Kidney (tissue), 14 donors: ENCODE measurements around the gene GPSM1. TPM values are rescaled to one million over a fixed set of nuclear protein-coding genes. Genes with fewer than 3 reads are reported as not detected.

ENCODE experiments used
- DNase-seq, 5 donors: peaks; one replicate each; pipeline ENCODE4 v3.0.0-alpha.2; 2013 to 2020
- FAIRE-seq: peaks from 2 replicates; lab custom pipeline; 2012; peaks lifted over from hg19 to GRCh38; lab: Jason Lieb, UNC
- H3K27ac ChIP-seq, 2 donors: one replicate each; pipeline ENCODE4 v1.7.0; 2013; ENCODE audit warnings: low read depth in 2 of 2, low read length in 2 of 2, inconsistent platforms in 1 of 2
- H3K27me3 ChIP-seq: one replicate; pipeline ENCODE4 v1.7.1; 2013; ENCODE audit warnings: low read length, inconsistent platforms; ENCODE audit not compliant: control insufficient read depth, insufficient read depth
- H3K36me3 ChIP-seq, 3 donors: one replicate each; pipeline versions ENCODE4 v1.7.0 to v1.7.1; 2013; ENCODE audit warnings: low read length in 3 of 3, control low read depth in 1 of 3, inconsistent platforms in 1 of 3; ENCODE audit not compliant: insufficient read depth in 3 of 3, control insufficient read depth in 2 of 3
- H3K4me1 ChIP-seq, 3 donors: one replicate each; pipeline versions ENCODE4 v1.7.0 to v1.7.1; 2013; ENCODE audit warnings: low read length in 3 of 3, inconsistent platforms in 1 of 3, low read depth in 1 of 3; ENCODE audit not compliant: control insufficient read depth in 2 of 3, insufficient read depth in 2 of 3
- H3K4me3 ChIP-seq, 3 donors: one replicate each; pipeline versions ENCODE4 v1.7.0 to v1.8.1; 2013; ENCODE audit warnings: low read length in 3 of 3, control low read depth in 1 of 3, inconsistent platforms in 1 of 3
- H3K9ac ChIP-seq, 3 donors: one replicate each; pipeline versions ENCODE4 v1.7.0 to v1.7.1; 2013; ENCODE audit warnings: low read length in 3 of 3, control low read depth in 1 of 3, inconsistent platforms in 1 of 3
- H3K9me3 ChIP-seq, 3 donors: one replicate each; pipeline versions ENCODE4 v1.7.0 to v1.7.1; 2013; ENCODE audit warnings: low read length in 3 of 3, control low read depth in 1 of 3, inconsistent platforms in 1 of 3; ENCODE audit not compliant: control insufficient read depth in 2 of 3, insufficient read depth in 1 of 3
- intact Hi-C: fragments of 100-400 bp; cut with DNase I; formaldehyde crosslinking; loops from one replicate; pipeline ENCODE4 v1.11.1; 2022
- polyA plus RNA-seq: library from polyadenylated mRNA; stranded (reverse); fragments of 350-450 nt; fragmentation: Illumina TruSeq; extraction: RNeasy Lipid Tissue Mini Kit (QIAGEN cat#74804); gene quantifications from one replicate; pipeline ENCODE4 v1.2.3, GENCODE V29; 2014; ENCODE audit warnings: low read depth, low replicate concordance; ENCODE audit not compliant: insufficient read depth
- total RNA-seq: library from RNA; stranded (reverse); fragmentation: NEBNext Ultra II Directional; extraction: Animal tissue kit (Norgen Biotek cat#: 25700); gene quantifications from one replicate; pipeline ENCODE4 v1.2.1, GENCODE V29; 2021
- TF ChIP-seq, protein P1 (sequence below): IDR thresholded peaks from 3 replicates; pipeline ENCODE4 v1.5.1; 2012; ENCODE audit warnings: mild to moderate bottlenecking, moderate library complexity, borderline replicate concordance; ENCODE audit not compliant: insufficient read depth; ENCODE audit errors: extremely low read depth
- donor health status: control.
- donor health status: control.
- donor health status: control.
- donor health status: control.
- donor health status: control.
- donor health status: DM: yes; HTN: yes; CAD: no.
- donor health status: Normal renal cell carcinoma (clear cell type).

GPSM1 gene
- total and polyA plus RNA-seq, 2 donors from 2014 or later = 11.6 to 11.9 TPM

DNA sequence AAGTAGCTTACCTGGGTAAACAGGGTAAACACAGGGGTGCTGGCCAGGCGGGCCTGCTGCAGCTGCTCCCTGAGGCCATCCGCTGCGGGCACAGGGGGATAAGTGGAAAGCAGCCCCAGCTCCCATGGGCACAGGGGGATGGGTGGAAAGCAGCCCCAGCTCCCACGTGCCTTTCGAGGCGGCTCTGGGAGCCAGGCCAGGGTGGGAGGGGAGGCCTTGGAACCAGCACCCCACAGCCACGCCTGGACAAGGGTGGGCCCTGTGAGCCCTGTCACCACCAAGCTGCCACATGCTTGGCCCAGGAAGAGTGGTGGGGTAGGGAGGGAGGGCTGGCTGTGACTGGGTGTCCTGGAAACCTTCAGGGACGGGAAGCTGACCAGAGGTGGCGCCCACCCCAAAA is 54.0 kb downstream of the GPSM1 start:
- FAIRE-seq = no peak
- Histone ChIP-seq H3K4me1 (peaks cover 0 to 2% (median 0%) of the 10 kb centered on the region in 3 donors), H3K27me3 (no peaks in the 10 kb centered on the region), H3K36me3 (peaks cover 0 to 4% (median 3%) of the 10 kb centered on the region in 3 donors), H3K9ac (no peak overlapping the region), H3K9me3 (no peaks in the 10 kb centered on the region), H3K27ac (no peak overlapping the region), H3K4me3 (no peak overlapping the region)
- intact Hi-C loops = no loop called here
- TF ChIP-seq, protein P1, sequence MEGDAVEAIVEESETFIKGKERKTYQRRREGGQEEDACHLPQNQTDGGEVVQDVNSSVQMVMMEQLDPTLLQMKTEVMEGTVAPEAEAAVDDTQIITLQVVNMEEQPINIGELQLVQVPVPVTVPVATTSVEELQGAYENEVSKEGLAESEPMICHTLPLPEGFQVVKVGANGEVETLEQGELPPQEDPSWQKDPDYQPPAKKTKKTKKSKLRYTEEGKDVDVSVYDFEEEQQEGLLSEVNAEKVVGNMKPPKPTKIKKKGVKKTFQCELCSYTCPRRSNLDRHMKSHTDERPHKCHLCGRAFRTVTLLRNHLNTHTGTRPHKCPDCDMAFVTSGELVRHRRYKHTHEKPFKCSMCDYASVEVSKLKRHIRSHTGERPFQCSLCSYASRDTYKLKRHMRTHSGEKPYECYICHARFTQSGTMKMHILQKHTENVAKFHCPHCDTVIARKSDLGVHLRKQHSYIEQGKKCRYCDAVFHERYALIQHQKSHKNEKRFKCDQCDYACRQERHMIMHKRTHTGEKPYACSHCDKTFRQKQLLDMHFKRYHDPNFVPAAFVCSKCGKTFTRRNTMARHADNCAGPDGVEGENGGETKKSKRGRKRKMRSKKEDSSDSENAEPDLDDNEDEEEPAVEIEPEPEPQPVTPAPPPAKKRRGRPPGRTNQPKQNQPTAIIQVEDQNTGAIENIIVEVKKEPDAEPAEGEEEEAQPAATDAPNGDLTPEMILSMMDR = no peak
- DNase-seq = no peak

DNA sequence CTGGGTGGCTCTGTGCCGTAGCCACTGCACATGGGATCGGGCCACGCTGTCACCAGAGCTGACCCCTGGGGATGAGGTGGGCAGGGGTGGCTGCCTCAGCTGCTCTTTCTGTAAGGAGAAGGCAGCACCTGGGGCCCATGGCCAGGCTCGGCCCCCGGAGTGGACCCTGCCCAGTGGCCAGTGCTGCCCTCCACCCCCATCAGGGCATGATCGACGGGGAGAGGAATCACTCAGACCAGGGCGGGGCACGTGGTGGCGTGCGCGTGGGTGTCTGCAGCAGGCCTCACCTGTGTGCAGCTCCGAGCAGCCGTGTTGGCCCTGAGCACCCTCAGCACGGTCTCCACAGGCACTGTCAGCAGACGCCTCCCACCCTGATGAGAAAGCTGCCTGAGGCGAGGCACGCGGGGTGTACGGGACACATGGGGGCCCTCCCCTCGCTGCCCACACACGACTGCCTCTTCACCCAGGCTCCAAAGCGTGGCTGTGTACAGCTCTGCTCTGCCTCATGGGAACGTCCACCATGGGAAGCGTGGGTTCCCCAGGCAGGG is 54.7 kb downstream of the GPSM1 start:
- FAIRE-seq = no peak
- peaks cover 0 to 5% (median 3%) of the 10 kb centered on the region in 3 donors for H3K36me3 ChIP-seq

DNA sequence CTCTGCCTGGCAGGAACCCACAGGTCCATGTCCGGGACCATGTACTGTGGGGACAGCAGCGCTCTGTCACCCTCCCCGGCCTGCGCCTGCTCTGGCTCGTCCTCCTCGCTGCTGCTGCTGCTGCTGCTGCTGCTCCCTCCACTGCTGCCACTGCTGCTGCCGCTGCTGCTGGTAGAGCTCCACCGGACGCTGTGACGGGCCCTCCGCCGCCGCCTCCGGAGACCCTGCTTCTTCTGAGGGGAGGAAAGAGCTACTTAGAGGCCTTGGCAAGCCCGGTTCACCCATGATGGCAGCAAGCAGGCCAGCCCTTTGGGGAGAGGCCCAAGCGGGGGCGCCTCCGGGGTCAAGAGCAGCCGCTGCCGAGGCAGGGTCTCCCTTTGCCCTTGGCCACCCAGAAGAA is 56.1 kb downstream of the GPSM1 start:
- intact Hi-C loops = no loop called here
- H3K36me3 ChIP-seq = peaks cover 0 to 13% (median 10%) of the 10 kb centered on the region in 3 donors
- no peaks in the 10 kb centered on the region for H3K27me3 ChIP-seq
- H3K27ac ChIP-seq = no peak overlapping the region
- no peaks in the 10 kb centered on the region for H3K9me3 ChIP-seq
- H3K9ac ChIP-seq = no peak overlapping the region
- TF ChIP-seq, protein P1 = no peak
- no peak overlapping the region for H3K4me3 ChIP-seq
- FAIRE-seq (no peak), DNase-seq (no peak)
- no peaks in the 10 kb centered on the region for H3K4me1 ChIP-seq

More for the DNA sequence above, 54.7 kb downstream of the GPSM1 start:
- Histone ChIP-seq H3K27ac (no peak overlapping the region), H3K27me3 (no peaks in the 10 kb centered on the region), H3K4me1 (no peaks in the 10 kb centered on the region), H3K9ac (no peak overlapping the region), H3K9me3 (no peaks in the 10 kb centered on the region), H3K4me3 (no peak overlapping the region)
- peak in 1 of 5 donors; percentile 75 for DNase-seq
- TF ChIP-seq, protein P1 = no peak
- intact Hi-C loops = no loop called here

DNA sequence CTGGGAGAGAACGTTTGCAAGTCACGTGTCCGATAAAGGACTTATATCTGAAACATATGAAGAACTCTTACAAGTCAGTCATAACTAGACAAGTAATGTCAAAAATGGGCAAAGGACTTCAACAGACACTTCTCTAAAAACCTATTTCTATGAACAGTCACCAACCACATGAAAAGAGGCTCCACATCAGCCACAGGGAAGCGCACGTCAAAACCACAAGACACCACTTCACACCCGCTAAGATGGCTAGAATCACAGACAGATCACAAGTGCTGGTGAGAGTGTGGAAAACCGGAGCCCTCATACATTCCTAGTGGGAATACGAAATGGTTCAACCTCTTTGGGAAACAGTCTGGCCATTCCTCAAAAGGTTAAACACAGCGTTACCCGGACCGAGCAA is 57.7 kb downstream of the GPSM1 start:
- H3K4me3 ChIP-seq = no peak overlapping the region
- TF ChIP-seq, protein P1 = no peak
- peaks cover 0 to 27% (median 14%) of the 10 kb centered on the region in 3 donors for H3K36me3 ChIP-seq
- DNase-seq (no peak), FAIRE-seq (no peak)
- intact Hi-C loops = no loop called here
- no peaks in the 10 kb centered on the region for H3K4me1 ChIP-seq
- no peaks in the 10 kb centered on the region for H3K27me3 ChIP-seq
- no peak overlapping the region for H3K9ac ChIP-seq
- H3K9me3 ChIP-seq = no peaks in the 10 kb centered on the region
- H3K27ac ChIP-seq = no peak overlapping the region
